Islet precursor cell (in vitro differentiated cells): Measurements from ENCODE around the gene PSMB5.
"Not testable (repeated sequence)": the region's sequence is repeated elsewhere in the genome, so short reads cannot be mapped to it uniquely, and the experiment has no call there.

ENCODE experiments used
- DNase-seq: peaks from one replicate; pipeline ENCODE4 v3.0.0-alpha.2; 2018

Gene PSMB5

DNA sequence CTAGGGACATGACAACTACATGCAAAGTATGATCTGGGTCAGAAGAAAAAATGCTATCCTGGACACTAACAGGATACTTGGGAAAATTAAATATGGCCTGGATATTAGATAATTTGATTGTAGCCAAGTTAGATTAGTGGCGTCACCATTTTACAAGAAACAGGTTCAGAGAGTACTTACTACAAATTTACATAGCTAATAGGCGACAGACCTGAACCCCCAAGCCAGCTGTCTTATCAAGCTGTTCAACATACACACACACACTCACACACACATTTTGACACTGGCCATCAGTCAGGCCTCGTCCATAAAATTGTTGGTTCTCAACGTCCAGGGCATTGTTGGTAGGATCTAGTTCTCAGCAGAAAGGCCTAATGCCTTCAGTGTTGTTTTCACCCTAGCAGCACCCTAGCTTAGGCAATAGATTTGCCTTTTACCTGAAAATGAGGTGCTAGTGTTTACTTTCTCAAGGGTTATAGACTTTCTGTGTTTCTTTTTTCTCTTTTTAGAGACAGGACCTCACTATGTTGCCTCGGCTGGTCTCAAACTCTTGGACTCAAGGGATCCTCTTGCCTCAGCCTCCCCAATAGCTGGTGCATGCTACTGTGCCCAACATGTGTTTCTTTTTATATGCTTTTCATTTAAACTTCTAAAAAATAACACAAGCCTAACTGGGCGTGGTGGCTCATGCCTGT, 21.5 kb downstream of the PSMB5 start:
- DNase-seq: no peak

DNA sequence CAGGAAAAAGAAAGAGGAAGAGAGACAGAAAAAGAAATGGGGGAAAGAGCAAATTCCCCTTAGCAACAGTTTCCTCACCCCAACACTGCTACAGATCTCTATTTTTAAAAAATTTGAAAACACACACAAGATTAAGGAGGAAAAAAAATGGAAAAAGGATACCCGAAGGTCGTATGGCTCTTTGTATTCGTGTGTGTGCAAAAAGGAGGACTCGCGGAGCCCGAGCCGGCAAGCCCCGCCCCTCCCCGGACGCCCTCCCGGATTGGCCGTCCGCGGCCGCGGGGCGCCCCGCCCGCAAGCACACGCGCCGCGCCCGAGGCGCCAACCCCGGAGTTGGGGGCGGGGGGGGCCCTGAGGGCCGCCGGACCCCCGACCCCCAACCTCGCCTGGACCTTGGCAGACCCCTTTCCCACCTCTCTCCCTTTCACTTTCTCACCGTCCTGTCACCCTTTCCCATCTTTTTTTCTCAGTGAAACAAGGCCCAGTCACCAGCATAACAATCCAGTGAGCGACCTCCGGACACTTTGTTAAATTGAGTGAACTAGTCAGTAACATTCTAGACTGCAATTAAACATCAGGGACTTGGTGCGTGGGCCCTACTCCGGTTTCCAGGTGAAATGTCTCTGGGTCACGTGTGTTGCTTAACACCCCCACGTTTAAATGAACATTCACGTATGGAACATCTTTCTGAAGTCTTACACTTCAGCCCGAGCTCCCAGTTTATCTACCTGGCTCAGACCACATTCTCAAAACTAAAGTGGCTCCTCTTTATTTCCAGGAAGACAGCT, 24.6 kb downstream of the PSMB5 start, which contains the start of gene C14orf93:
C14orf93 (minus strand) TSS at position 205 of the 788 bp plus-strand sequence. CDS start 11,120 bp downstream, outside the sequence.
- DNase-seq: peak; percentile 78

DNA sequence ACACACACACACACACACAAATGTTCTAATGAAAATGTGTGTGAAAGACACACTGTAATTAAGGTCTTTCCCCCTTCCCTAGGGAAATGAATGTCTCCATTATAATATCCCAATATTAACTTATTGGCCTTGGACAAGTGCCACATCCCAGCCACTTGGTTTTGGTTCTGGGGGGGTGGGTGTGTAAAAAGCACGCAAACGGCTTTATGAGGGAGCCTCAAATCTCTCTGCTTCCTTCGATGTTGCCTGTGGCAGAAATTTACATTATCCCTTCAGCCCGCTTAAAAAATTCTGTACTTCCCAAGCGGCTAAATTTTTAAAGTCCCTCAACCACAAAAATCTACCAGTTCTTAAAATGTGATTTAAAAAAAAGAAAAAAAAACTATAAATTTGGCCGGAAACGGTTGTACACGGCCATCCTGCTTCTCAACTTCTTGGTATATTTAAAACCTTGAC, 25.2 kb downstream of the PSMB5 start:
- DNase-seq: no peak

DNA sequence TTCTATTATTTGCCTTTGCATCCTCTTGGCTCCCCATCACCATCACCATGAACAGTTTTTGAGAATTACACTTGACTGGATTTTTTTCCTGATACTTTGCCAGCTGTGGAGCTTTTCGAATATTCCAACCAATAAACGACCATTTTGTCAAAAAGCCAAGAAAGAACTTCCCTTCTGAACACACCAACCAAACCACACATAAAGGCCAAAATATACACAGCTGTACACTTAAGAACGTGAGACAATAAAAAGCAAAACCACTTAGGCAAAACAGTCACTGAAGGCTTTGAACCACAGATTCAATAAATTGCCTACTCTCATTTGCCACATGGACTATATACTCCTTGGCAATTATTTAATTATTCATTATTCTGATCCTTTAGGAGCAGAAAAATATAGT, 25.9 kb downstream of the PSMB5 start:
- no peak for DNase-seq

DNA sequence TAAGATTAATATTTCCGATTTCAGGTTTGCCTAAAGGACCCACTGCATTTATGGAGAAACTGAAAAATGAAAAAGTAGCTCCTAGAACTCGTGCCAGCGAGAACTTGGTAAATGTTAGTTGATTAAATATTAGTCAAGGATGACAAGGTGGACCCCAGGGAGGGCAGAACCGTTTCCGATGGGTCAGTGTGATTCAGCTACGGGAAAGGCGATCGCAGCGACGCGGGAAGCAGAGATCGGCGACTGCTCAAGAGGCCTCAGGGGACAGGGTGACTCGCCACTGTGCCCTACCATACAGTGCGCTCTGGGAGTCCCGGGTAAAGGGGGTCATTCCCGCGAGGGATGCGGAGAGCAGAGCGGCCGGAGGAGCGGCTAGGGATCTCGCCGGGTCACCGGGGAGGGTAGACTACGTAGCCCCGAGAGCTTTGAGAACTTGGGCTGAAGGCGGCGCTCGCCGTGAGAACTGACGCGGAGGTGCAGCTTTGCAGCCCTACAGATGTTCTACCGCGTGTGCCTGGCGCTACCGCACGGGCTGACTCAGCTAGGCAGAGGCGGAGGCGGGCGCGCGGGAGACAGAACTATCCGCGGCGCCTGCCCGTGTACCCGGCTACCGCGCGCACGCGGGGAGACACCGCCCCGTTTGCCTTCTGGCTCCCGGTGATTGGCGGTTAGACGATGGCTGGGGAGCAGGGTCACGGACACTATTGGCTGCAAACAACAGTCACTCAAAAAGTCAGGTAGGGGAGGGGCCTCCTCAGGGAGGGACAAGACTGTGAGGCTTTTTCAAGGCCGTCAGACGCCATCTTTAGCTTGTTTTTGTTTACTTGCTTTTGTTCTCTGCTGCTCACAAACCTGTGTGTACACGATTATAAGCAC, 27.9 kb downstream of the PSMB5 start:
- peak; percentile 99 for DNase-seq

DNA sequence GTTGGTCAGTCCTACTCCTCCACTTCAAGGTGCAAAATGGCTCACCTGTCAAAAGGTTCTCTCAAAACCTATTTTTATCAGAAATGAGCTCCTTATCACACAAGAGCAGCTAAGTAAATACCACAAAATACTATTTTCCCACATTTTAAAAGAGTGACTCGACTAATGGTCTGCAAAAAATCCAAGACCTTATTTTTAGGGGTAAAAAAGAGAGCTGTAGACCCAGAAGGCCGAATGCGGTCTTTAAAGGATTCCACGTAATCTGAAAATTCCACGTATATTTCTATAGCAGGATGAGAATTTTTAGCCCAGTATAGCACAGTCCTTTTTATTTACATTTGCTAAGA, 28.5 kb downstream of the PSMB5 start:
- no peak for DNase-seq

DNA sequence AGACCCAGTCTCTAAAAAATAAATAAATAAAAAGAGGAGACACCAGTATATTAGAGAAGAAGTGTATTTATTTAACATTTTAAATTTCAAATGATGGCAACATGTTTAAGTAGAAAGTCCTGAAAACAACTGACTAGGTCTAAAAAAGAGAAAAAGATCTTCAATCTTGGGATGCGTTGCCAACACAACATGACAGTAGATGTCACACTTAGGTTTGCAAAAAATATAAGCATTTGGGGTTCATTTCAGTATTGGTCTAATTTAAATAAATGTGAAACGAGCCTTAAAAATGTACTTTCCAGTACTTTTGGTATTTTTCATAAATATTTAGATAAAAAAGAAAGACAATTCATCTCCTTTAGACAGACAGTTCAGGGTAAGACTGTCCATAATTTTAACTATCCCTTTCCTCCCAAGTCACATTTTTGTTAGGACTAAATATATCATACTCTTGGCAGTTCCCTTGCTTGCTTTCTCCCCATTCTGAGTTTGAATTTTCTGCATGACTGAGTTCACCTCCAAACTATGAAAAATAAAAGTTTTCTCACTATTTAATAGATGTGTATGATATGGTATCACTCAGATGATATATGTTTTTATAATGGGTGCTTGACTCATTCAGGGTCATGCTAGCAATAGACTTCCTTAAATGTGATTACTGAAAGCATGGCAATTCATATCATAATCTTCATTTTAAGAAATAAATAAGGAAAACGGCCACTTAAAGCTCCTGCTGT, 29.1 kb downstream of the PSMB5 start:
- DNase-seq: no peak

DNA sequence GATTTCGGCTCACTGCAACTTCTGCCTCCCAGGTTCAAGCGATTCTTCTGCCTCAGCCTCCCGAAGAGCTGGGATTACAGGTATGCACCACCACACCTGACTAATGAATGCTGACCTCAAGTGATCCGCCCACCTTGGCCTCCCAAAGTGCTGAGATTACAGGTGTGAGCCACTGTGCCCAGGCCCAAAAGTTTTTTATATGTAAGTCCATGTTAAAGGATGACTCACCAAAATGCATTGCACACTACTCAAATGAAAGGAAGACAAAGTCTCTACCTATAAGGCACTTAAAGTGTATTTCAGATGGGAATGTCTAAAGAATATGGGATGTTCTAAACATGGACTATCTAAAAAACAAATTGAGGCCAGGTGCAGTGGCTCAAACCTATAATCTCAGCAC, 30.4 kb downstream of the PSMB5 start:
- not testable (repeated sequence) for DNase-seq

DNA sequence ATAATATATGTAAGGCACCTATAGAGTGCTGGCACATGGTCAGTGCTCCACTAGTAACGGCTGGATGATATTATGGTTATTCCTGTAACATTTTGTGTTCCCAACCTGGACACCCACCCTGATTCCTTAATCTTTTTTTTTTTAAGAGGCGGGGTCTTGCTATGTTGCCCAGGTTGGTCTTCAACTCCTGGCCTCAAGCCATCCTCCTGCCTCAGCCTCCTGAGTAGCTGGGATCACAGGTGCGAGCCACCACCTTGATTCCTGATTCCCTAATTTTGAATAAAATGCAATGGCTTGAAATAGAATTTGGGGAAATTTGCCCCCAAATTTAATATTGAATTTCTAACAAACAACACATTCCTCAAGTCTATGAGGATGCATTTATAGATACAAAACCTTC, 32.1 kb downstream of the PSMB5 start:
- no peak for DNase-seq

DNA sequence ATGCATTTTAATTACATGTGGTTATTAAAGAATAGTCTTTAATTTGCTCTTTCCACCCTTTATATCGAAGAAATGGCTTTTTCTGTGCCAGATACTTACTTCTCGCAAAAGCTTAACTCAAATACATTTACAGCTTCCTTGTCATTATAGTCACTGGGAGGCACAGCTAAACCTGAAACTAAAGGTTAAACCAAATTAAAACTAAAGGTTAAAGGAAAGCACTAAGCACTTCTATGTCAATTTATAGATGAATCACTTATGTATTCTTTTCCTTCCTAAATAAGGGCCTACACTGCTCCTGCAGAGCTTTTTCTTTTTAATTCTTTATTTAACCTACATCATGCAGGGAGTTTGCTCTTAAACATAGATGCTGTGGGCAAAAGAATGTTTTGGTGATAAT, 33.8 kb downstream of the PSMB5 start:
- DNase-seq: no peak

DNA sequence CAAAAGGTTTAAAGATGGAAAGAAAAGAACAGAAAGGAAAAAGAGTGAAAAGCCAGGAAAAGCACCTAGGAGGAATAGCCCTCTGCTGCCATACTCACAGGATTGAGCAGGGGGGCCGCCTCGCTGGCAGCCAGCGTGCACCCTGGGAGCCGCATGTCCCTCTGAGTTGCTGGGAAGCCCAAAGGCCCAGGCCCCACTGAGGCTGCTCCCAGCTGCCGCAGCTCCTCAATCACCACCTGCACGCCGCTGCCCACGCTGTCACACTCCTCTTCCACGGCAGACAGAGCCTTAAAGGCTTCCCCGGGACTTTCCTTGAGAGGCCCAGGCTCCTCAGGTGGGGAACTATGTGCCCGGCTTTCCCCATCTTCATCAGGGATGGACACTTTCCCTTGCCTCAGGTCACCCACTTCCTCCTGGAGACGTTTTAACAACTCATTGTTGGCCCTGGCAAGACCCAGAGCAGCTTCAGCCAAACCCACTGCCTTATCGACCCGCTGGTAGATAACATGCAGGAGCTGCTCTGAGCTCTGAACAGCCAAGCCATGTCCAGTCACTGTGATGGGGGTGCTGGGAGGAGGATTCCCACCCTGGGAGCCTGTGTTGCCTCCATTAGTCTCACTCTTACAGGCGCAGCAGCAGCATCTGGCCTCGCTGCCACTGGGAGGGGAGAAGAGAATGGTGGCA, 36.2 kb downstream of the PSMB5 start:
- DNase-seq: no peak

DNA sequence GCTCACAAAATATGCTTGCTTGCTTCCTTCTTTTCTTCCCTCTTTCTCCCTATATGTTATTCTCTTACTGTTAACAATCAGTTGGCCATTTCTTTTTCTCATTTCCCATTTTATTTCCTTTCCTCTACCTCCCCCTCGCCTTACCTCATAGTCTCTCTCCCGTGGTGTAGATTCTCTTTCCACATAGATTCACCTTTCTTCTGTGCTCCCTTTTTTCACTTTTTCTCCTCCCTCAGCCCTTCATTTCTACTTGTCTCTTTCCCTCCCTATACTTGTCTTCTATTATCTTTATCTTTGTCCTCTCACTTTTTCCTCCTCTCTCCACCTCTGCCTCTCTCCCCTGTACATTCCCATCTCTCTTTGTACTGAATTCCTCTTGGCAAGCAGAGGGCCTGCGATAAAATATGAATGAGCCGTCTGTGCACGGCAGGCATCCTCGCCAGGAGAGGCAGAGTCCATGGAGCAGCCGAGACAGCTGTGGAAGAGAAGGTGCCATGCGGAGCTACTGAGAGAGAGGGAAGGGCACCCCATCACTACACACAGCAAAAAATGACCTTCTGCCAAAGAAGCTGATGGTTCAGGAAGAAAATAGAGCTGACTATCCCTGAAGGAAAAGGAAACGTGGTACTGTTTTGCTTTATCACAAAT, 36.9 kb downstream of the PSMB5 start:
- no peak for DNase-seq

DNA sequence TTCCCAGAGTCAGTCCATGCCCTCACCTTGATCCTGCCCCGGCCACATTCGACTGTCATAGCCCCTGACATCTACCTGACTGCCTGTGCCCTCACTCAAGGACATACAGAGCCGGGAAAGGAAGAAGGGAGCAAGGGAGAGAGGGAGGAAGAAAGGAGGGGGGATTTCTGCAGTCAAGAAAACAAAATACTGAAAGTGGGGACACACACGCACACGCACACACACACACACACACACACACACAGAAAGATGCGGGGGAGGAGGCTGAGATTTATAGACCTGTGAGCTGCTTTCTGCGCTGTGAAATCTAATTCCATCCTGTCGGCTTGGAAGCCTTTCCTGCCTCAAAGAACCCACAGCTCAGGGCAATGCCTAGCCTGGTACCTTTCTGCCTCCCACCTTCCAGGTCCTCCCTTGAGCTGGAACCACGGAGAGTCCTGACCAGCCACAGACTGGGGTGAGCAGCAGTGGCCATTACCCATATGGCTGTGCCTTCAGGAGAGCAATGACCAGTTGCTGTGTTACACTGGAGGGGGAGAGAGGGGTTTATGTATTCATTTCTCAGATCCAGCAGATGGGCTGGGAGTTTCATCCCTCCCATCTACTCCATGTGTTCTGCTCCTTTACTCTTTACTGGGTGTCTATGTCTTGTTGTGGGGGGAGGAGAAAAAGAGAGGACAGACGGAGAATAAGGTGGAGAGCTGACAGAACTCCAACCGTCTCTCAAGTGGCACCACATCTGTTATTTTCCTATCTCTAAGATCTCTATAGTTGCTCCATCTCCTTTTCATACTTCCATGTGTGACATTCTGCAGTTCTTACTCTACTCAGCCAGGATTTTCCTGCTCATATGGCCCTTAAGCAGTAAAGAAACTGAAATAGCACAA, 37.7 kb downstream of the PSMB5 start:
- peak; percentile 33 for DNase-seq

DNA sequence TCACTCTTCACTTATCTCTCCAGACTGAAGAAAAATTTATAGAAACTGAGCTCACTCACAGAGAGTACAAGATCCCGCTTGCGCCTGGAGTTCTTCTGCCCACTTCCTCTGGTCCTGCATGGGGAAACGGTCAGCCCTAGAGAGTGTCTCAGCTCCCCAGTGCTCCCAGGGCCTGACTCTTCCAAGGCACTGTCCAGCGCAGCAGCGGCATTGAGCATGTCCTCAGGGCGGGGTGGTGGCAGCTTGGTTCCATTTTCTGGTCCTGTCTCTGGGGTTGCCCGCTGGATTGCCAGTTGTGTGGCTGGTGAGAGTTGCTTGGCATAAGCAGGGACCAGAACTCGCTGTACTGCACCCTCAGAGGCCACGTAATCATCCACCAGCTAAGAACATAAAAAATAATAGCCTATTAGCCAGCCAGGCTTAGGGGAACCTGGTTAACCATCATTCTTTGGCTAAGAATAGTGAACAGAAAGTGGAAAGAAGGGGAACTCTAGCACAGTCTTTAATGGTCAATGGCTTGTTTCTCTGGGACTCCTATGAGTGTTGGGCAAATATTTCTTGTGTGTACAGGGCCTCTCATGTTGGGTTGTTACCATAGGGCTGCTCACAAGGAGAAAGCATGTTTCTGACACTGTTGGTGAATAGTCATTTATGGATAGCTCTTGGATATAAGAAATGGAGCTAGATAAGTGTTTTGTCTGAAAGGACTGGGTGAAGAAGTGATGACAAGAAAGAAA, 38.6 kb downstream of the PSMB5 start:
- DNase-seq: peak; percentile 34

DNA sequence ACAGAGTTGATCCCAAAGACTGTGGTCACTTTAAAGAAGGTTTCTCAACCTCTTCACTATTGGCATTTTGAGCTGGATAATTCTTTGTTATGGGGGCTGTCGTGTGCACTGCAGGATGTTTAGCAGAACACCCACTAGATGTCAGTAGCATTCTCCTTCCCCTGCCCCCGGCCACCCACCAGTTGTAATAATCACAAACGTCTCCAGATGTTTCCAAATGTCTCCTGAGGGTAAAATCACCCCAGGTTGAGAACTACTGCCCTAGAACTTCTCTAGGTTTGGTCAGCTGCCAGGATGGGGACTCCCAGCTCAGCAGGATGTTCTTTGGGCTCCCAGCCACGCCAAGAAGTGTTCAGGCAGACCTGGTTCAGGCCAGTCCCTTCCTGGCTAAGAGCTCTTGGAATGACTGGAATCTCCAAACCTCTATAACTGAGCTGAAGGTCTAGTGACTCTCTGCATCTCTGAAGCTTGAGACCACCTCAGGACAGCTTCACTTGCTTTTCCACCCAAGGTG, 39.9 kb downstream of the PSMB5 start:
- peak; percentile 75 for DNase-seq

DNA sequence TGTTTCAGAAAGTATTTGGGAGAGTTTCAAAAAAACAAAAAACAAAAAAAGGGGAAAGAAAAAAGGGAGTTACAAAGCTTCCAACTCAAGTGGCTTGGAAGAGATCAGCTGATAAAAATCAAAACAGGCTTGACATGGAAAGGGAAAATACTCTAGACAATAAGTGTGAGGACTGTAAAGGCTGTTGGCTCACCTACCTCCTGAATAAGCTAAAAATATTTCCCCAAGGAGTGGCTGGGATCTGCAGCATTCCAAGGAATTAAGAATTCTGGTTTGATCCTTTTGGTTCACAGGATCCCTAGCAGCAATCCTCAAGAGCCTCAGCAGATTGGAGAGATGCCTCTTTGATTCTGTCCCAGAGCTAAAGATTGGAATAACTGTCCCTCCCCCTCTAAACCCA, 41.2 kb downstream of the PSMB5 start:
- DNase-seq: no peak

DNA sequence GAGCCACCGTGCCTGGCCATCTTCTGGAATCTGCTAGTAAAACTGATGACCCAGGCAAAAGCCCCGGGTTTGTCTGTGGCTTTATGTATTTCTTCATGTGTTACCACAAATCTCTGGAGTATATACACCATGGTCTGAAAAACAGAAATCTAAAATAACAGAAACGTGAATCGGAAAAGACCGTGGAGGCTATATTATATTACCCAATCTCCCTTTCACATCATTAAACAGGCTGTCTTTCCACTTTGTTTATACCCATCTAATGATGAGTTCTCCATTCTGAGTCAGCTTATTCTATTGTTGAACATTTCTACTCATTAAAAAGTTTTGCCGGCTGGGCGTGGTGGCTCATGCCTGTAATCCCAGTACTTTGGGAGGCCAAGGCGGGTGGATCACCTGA, 42.8 kb downstream of the PSMB5 start:
- DNase-seq: no peak

DNA sequence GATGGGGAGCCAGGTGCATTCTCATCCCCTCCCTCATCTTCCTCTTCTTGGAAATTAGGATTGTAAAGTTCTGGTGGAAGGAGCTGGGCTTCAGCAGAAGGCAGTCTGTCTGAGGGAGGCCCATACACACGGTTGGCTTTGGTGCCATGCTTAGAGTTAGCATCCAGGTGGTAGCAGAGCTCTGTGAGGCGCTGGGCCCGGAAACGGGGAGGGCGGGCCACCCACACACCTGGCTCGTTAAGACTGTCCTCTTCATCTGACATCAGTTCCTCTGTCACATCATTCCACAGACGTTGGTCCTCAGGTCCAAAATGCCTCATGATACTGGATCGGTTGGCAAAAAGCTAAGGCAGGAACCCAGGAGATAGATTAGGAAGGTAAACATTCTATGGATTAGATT, 47.4 kb downstream of the PSMB5 start:
- DNase-seq: no peak

DNA sequence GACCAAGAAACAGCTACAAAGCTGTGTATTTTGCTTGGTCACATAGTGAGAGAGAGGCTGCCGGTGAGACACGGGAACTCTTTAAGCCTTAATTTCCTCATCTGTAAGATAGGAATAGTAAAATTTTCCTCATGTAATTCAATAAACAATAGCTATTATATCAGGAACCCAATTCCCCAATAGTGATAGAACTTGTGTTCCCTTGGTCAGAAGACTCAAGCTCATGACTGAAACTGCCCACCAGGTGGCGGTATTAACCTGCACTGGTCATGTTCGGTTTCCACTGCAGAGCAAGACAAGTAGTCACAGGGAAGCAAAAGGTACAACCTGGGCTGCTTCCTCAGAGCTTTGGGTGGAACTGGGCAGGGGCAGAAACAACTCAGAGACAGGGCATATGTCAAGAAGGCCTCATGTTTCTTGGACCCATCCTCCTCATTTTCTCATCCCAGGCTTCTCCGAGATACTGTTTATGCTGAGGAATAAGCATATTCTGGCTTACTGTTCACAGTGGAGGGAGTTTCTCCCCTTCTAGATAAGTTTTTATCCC, 48.1 kb downstream of the PSMB5 start:
- DNase-seq: peak; percentile 94
